Hepatocyte (in vitro differentiated cells): ENCODE data around the gene CDK15. TPM values are rescaled to one million over a fixed set of nuclear protein-coding genes. Genes with fewer than 3 reads are reported as not detected.
A peak's percentile ranks its signal among the peaks of the same experiment; 100 is the strongest.
"Not testable (repeated sequence)": the region's sequence is repeated elsewhere in the genome, so short reads cannot be mapped to it uniquely, and the experiment has no call there.

Experiments
- DNase-seq: peaks from one replicate; pipeline ENCODE4 v3.0.0-alpha.2; 2016; ENCODE audit warnings: low spot score
- H2AFZ ChIP-seq: fragments of 200-600 bp; sonication (generic); 2 replicates; pipeline ENCODE4 v1.6.0; 2016; ENCODE audit warnings: antibody characterized with exemption, mild to moderate bottlenecking
- H3K27ac ChIP-seq: fragments of 200-600 bp; sonication (generic); 2 replicates; pipeline ENCODE4 v1.5.1; 2016; ENCODE audit warnings: mild to moderate bottlenecking
- H3K27me3 ChIP-seq: fragments of 200-600 bp; sonication (generic); 2 replicates; pipeline ENCODE4 v1.6.1; 2016
- H3K36me3 ChIP-seq: fragments of 200-600 bp; sonication (generic); replicated peaks from 2 replicates; pipeline ENCODE4 v1.5.1; 2016; ENCODE audit warnings: low read depth; ENCODE audit not compliant: insufficient read depth
- H3K4me1 ChIP-seq: fragments of 200-600 bp; sonication (generic); 2 replicates; pipeline ENCODE4 v1.5.1; 2016; ENCODE audit warnings: mild to moderate bottlenecking, moderate library complexity; ENCODE audit not compliant: insufficient read depth
- H3K4me2 ChIP-seq: fragments of 200-600 bp; sonication (generic); 2 replicates; pipeline ENCODE4 v1.6.0; 2016
- H3K4me3 ChIP-seq: fragments of 200-600 bp; sonication (generic); 2 replicates; pipeline ENCODE4 v1.5.1; 2016; ENCODE audit warnings: mild to moderate bottlenecking
- H3K79me2 ChIP-seq: fragments of 200-600 bp; sonication (generic); 2 replicates; pipeline ENCODE4 v1.6.0; 2017; ENCODE audit warnings: mild to moderate bottlenecking
- H3K9me2 ChIP-seq: fragments of 200-600 bp; sonication (generic); replicated peaks from 2 replicates; pipeline ENCODE4 v1.6.0; 2017; ENCODE audit warnings: mild to moderate bottlenecking; ENCODE audit not compliant: insufficient read depth
- H3K9me3 ChIP-seq: fragments of 200-600 bp; sonication (generic); 2 replicates; pipeline ENCODE4 v1.5.1; 2016; ENCODE audit warnings: low read depth, mild to moderate bottlenecking
- H4K20me1 ChIP-seq: fragments of 200-600 bp; sonication (generic); 2 replicates; pipeline ENCODE4 v1.6.0; 2016; ENCODE audit warnings: mild to moderate bottlenecking; ENCODE audit not compliant: insufficient read depth, poor library complexity, severe bottlenecking
- CTCF ChIP-seq: fragments of 200-600 bp; sonication (generic); IDR thresholded peaks from 2 replicates; pipeline ENCODE4 v1.5.1; 2016; ENCODE audit warnings: antibody characterized with exemption, mild to moderate bottlenecking; ENCODE audit not compliant: poor library complexity
- EZH2 ChIP-seq: fragments of 200-600 bp; sonication (generic); IDR thresholded peaks from 2 replicates; pipeline ENCODE4 v1.6.1; 2016; ENCODE audit warnings: antibody characterized with exemption, mild to moderate bottlenecking, borderline replicate concordance
- EZH2phosphoT487 ChIP-seq: fragments of 200-600 bp; sonication (generic); IDR thresholded peaks from one replicate; pipeline ENCODE4 v1.6.1; 2018; ENCODE audit warnings: antibody characterized with exemption, mild to moderate bottlenecking, low read depth, moderate library complexity; ENCODE audit not compliant: unreplicated experiment, severe bottlenecking
- WGBS: methylation state at CpG from one replicate; pipeline ENCODE4 v1.1.6; 2016; ENCODE audit warnings: low lambda C conversion rate; ENCODE audit errors: missing lambda C conversion rate; 5-methylcytosine and 5-hydroxymethylcytosine counted together
- polyA plus RNA-seq: library from polyadenylated mRNA; unstranded; fragments of >200 nt; fragmentation: Nextera tagmentation; extraction: Ambion mirVana; gene quantifications from 2 replicates; pipeline ENCODE4 v1.2.1, GENCODE V29; 2016
- total RNA-seq: library from RNA; depleted of rRNA; stranded (reverse); fragments of >200 nt; gene quantifications from 2 replicates; pipeline ENCODE4 v1.2.3, GENCODE V29; 2014

Gene CDK15
- total and polyA plus RNA-seq, 2 experiments from 2014 or later: 0.17 to 4.0 TPM

- not testable (repeated sequence) for H3K4me1 ChIP-seq, H4K20me1 ChIP-seq, H3K4me2 ChIP-seq, H2AFZ ChIP-seq, H3K4me3 ChIP-seq, H3K27me3 ChIP-seq, H3K27ac ChIP-seq, H3K9me3 ChIP-seq, H3K36me3 ChIP-seq, H3K79me2 ChIP-seq, DNase-seq, H3K9me2 ChIP-seq
- TF ChIP-seq CTCF: peak; percentile 47
- 89% methylated on average over 2 of the region's 2 CpGs for WGBS
These were observed 7.4 kb upstream of the CDK15 start for GRCh38 chr2:201798914-201799285.

GRCh38 chr2:201807452-201807999, 1.2 kb downstream of the CDK15 start:
- 37% methylated on average over 8 of the region's 8 CpGs for WGBS
- no peaks in the 10 kb centered on the region for H3K9me2 ChIP-seq
- peak overlapping the region; percentile 74 for H3K27ac ChIP-seq
- H3K4me1 ChIP-seq: peaks cover 34% of the 10 kb centered on the region
- H3K27me3 ChIP-seq: no peaks in the 10 kb centered on the region
- no peaks in the 10 kb centered on the region for H3K36me3 ChIP-seq
- no peaks in the 10 kb centered on the region for H4K20me1 ChIP-seq
- H3K79me2 ChIP-seq: no peaks in the 10 kb centered on the region
- peak; percentile 38 for DNase-seq
- TF ChIP-seq EZH2: no peak
- H3K4me2 ChIP-seq: peak overlapping the region; percentile 63
- H3K9me3 ChIP-seq: no peaks in the 10 kb centered on the region
- H3K4me3 ChIP-seq: no peak overlapping the region
- H2AFZ ChIP-seq: no peak overlapping the region

- H2AFZ ChIP-seq: no peak overlapping the region
- WGBS: 61% methylated on average over 2 of the region's 2 CpGs
These were observed 1.7 kb downstream of the CDK15 start for GRCh38 chr2:201808027-201808426.

GRCh38 chr2:201809633-201810032, 3.3 kb downstream of the CDK15 start:
- H3K9me2 ChIP-seq: no peaks in the 10 kb centered on the region
- no peak overlapping the region for H3K4me3 ChIP-seq
- no peaks in the 10 kb centered on the region for H4K20me1 ChIP-seq
- no peak overlapping the region for H3K4me2 ChIP-seq
- peaks cover 42% of the 10 kb centered on the region for H3K4me1 ChIP-seq
- no peaks in the 10 kb centered on the region for H3K36me3 ChIP-seq
- H3K27ac ChIP-seq: no peak overlapping the region
- no peak overlapping the region for H2AFZ ChIP-seq
- no peaks in the 10 kb centered on the region for H3K27me3 ChIP-seq
- no peaks in the 10 kb centered on the region for H3K79me2 ChIP-seq
- no peak for TF ChIP-seq EZH2phosphoT487
- no peak for TF ChIP-seq EZH2
- no peak for TF ChIP-seq CTCF
- WGBS: 72% methylated on average over 4 of the region's 4 CpGs
- H3K9me3 ChIP-seq: no peaks in the 10 kb centered on the region
- no peak for DNase-seq

More at GRCh38 chr2:201808027-201808426, 1.7 kb downstream of the CDK15 start:
- TF ChIP-seq EZH2phosphoT487 (no peak), CTCF (no peak), EZH2 (no peak)
- no peaks in the 10 kb centered on the region for H3K9me3 ChIP-seq
- no peaks in the 10 kb centered on the region for H3K9me2 ChIP-seq
- H3K4me1 ChIP-seq: peaks cover 36% of the 10 kb centered on the region
- H3K27me3 ChIP-seq: no peaks in the 10 kb centered on the region
- H3K4me3 ChIP-seq: no peak overlapping the region
- H3K79me2 ChIP-seq: no peaks in the 10 kb centered on the region
- no peak for DNase-seq
- H3K27ac ChIP-seq: peak overlapping the region; percentile 74
- H3K36me3 ChIP-seq: no peaks in the 10 kb centered on the region
- H3K4me2 ChIP-seq: peak overlapping the region; percentile 63
- H4K20me1 ChIP-seq: no peaks in the 10 kb centered on the region

GRCh38 chr2:201810604-201811003, 4.3 kb downstream of the CDK15 start:
- 81% methylated on average over 7 of the region's 7 CpGs for WGBS
- H3K79me2 ChIP-seq, H3K9me2 ChIP-seq, H3K9me3 ChIP-seq, H3K4me2 ChIP-seq, H4K20me1 ChIP-seq, H3K36me3 ChIP-seq, H3K27ac ChIP-seq, H3K4me3 ChIP-seq, H2AFZ ChIP-seq, DNase-seq, H3K27me3 ChIP-seq: not testable (repeated sequence)
- H3K4me1 ChIP-seq: peaks cover 45% of the 10 kb centered on the region
